Stimulated activated CD4-positive, alpha-beta T cell treated with anti-CD3 and anti-CD28 coated beads, Interleukin-1b, Interleukin-23, amount 100 ng/mL, for 48 hours (primary cell): Measurements from ENCODE around the gene OGN.

ENCODE experiments used
- DNase-seq: peaks from one replicate; pipeline ENCODE4 v3.0.0-alpha.2; 2020

OGN gene

DNA sequence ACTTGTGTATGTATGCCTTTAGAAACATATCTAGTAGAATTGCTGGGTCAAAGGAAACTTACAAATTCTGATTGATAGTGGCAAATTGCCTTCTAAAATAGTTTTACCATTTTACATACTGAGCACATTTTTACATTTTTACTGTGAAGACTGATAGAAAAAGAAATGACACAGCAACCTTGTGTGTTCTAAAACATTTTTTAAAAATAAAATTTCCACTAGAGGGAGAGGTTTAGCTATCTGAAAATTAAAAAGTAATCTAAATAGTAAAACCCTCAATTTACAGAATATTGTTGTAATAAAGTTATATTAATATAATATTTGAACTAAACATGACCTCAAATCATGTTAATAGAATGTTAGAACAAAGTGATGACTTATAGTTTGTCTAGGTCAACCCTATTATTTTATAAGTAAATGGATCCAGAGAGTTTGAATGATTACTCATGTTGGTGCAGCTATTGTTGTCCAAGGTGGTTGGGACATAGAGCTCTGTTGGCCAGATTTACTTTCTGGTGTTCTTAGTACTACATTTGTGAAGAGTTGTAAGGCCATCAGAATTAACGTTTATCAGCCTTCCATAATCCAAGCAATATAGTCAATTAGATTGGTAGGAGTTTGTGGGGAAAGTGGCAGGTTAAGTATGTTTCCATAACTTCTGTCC is 61.4 kb downstream of the OGN start:
- DNase-seq = no peak

DNA sequence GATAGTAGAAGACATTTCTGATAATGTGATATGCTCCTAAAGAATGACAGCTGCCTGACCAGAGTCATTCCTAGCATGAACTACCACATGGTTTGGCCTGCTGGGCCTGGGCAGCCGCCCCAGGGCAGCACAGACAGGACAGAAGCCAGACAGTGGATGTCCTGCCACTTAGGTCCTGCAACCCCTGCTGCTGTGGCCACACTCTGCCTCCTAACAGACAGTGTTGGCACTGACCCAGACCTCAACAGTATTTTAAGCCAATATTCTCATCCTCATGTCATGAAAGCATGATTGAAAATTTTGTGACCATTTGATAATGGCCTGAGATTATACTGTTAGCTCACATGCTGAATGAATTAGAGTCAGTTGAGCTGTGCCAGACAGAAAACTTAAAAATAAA is 62.8 kb downstream of the OGN start:
- DNase-seq = no peak

DNA sequence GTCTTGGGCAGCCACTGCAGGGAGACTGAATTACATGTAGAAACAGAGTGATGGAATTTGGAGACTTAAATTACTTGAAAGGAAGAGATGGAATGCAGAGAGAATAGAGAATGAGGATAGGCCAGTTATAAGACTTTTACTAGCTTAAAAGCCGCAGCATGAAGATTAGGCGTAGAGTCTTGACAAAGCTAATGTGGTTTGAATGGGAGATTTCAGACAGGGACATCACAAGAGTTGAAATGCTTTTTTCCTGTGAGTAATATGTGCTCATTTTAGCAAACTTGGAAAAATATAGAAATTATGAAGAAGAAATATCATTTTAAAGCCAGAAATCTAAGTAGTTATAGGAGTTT is 71.1 kb downstream of the OGN start:
- no peak for DNase-seq
